PFSK-1 (cell line): ENCODE data around the gene ACSL6.

Experiments
- POLR2AphosphoS5 ChIP-seq: IDR thresholded peaks from 2 replicates; pipeline ENCODE4 v1.6.1; 2012; ENCODE audit warnings: low read depth, mild to moderate bottlenecking, control low read depth, low read length, moderate library complexity
- SIN3A ChIP-seq: IDR thresholded peaks from 2 replicates; pipeline ENCODE4 v1.6.1; 2012; ENCODE audit warnings: mild to moderate bottlenecking, low read length, moderate library complexity, borderline replicate concordance; ENCODE audit not compliant: insufficient read depth
- TF ChIP-seq, protein P1 (sequence below), 2 experiments: IDR thresholded peaks; 2 replicates each; pipeline versions ENCODE4 v1.6.1 to v1.8.0; 2011 to 2012; ENCODE audit warnings: low read depth in 2 of 2, low read length in 2 of 2, control low read depth in 1 of 2, inconsistent platforms in 1 of 2, mild to moderate bottlenecking in 1 of 2, moderate library complexity in 1 of 2; ENCODE audit not compliant: insufficient read depth in 1 of 2

- TF ChIP-seq SIN3A (no peak), POLR2AphosphoS5 (no peak)
- TF ChIP-seq, protein P1, sequence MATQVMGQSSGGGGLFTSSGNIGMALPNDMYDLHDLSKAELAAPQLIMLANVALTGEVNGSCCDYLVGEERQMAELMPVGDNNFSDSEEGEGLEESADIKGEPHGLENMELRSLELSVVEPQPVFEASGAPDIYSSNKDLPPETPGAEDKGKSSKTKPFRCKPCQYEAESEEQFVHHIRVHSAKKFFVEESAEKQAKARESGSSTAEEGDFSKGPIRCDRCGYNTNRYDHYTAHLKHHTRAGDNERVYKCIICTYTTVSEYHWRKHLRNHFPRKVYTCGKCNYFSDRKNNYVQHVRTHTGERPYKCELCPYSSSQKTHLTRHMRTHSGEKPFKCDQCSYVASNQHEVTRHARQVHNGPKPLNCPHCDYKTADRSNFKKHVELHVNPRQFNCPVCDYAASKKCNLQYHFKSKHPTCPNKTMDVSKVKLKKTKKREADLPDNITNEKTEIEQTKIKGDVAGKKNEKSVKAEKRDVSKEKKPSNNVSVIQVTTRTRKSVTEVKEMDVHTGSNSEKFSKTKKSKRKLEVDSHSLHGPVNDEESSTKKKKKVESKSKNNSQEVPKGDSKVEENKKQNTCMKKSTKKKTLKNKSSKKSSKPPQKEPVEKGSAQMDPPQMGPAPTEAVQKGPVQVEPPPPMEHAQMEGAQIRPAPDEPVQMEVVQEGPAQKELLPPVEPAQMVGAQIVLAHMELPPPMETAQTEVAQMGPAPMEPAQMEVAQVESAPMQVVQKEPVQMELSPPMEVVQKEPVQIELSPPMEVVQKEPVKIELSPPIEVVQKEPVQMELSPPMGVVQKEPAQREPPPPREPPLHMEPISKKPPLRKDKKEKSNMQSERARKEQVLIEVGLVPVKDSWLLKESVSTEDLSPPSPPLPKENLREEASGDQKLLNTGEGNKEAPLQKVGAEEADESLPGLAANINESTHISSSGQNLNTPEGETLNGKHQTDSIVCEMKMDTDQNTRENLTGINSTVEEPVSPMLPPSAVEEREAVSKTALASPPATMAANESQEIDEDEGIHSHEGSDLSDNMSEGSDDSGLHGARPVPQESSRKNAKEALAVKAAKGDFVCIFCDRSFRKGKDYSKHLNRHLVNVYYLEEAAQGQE (IDR thresholded peaks at IDR 0.05; ENCODE audit: insufficient read depth in 1 of 2, low read depth in 2 of 2, low read length in 2 of 2), result no peak
Measured at GRCh38 chr5:131974016-131974415, 37.4 kb downstream of the ACSL6 start.
